Ishikawa (cell line): Measurements from ENCODE around the gene HAO1.

Experiments
- CEBPB ChIP-seq: IDR thresholded peaks from 2 replicates; pipeline ENCODE4 v1.6.1; 2012
- CREB1 ChIP-seq: IDR thresholded peaks from 2 replicates; pipeline ENCODE4 v1.6.1; 2012; ENCODE audit warnings: low read depth
- EGR1 ChIP-seq: IDR thresholded peaks from 2 replicates; pipeline ENCODE4 v1.6.1; 2012
- EP300 ChIP-seq: IDR thresholded peaks from 2 replicates; pipeline ENCODE4 v1.6.1; 2012; ENCODE audit warnings: borderline replicate concordance
- FOXM1 ChIP-seq: IDR thresholded peaks from 2 replicates; pipeline ENCODE4 v1.6.1; 2012; ENCODE audit warnings: low read depth, borderline replicate concordance
- NFIC ChIP-seq: IDR thresholded peaks from 2 replicates; pipeline ENCODE4 v1.6.1; 2012
- RAD21 ChIP-seq: IDR thresholded peaks from 2 replicates; pipeline ENCODE4 v1.6.1; 2012; ENCODE audit warnings: low read depth
- TAF1 ChIP-seq: IDR thresholded peaks from 2 replicates; pipeline ENCODE4 v1.6.1; 2012; ENCODE audit warnings: low read depth, mild to moderate bottlenecking
- TEAD4 ChIP-seq: IDR thresholded peaks from 2 replicates; pipeline ENCODE4 v1.6.1; 2012
- YY1 ChIP-seq: IDR thresholded peaks from 2 replicates; pipeline ENCODE4 v1.6.1; 2012; ENCODE audit warnings: low read depth
- ZBTB7A ChIP-seq: IDR thresholded peaks from 2 replicates; pipeline ENCODE4 v1.6.1; 2012; ENCODE audit warnings: low read depth
- TF ChIP-seq, protein P1 (sequence below): IDR thresholded peaks from 2 replicates; pipeline ENCODE4 v1.6.1; 2012; ENCODE audit warnings: low read depth, mild to moderate bottlenecking
- TF ChIP-seq, protein P2 (sequence below): IDR thresholded peaks from 2 replicates; pipeline ENCODE4 v1.6.1; 2012
- TF ChIP-seq, protein P3 (sequence below): IDR thresholded peaks from 2 replicates; pipeline ENCODE4 v1.6.1; 2012

DNA sequence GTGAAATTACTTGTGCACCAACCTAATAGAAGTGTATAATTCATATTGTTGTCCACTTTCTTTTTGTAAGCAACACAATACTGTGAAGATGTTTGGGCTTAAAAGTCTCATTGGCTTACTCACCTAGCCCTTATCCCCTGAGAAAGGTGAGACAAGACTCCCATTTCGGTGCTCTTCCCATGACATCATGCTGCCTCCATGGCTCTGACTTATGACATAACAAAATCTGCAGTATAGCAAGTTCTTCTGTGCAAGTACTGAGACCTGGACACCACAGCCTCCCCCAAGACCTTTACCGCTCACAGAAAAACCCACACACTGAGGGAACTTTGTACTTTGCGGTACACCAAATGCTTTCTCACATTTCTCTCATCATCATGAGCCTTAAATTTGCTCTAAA lies 50.5 kb downstream of the HAO1 start:
- TF ChIP-seq, protein P1, sequence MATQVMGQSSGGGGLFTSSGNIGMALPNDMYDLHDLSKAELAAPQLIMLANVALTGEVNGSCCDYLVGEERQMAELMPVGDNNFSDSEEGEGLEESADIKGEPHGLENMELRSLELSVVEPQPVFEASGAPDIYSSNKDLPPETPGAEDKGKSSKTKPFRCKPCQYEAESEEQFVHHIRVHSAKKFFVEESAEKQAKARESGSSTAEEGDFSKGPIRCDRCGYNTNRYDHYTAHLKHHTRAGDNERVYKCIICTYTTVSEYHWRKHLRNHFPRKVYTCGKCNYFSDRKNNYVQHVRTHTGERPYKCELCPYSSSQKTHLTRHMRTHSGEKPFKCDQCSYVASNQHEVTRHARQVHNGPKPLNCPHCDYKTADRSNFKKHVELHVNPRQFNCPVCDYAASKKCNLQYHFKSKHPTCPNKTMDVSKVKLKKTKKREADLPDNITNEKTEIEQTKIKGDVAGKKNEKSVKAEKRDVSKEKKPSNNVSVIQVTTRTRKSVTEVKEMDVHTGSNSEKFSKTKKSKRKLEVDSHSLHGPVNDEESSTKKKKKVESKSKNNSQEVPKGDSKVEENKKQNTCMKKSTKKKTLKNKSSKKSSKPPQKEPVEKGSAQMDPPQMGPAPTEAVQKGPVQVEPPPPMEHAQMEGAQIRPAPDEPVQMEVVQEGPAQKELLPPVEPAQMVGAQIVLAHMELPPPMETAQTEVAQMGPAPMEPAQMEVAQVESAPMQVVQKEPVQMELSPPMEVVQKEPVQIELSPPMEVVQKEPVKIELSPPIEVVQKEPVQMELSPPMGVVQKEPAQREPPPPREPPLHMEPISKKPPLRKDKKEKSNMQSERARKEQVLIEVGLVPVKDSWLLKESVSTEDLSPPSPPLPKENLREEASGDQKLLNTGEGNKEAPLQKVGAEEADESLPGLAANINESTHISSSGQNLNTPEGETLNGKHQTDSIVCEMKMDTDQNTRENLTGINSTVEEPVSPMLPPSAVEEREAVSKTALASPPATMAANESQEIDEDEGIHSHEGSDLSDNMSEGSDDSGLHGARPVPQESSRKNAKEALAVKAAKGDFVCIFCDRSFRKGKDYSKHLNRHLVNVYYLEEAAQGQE, result no peak
- TF ChIP-seq CEBPB (no peak), EP300 (no peak), EGR1 (no peak), TAF1 (no peak), ZBTB7A (no peak), YY1 (no peak), TEAD4 (no peak), CREB1 (no peak), RAD21 (no peak), NFIC (no peak), FOXM1 (no peak)
- TF ChIP-seq, protein P2, sequence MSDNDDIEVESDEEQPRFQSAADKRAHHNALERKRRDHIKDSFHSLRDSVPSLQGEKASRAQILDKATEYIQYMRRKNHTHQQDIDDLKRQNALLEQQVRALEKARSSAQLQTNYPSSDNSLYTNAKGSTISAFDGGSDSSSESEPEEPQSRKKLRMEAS, result no peak
- TF ChIP-seq, protein P3, sequence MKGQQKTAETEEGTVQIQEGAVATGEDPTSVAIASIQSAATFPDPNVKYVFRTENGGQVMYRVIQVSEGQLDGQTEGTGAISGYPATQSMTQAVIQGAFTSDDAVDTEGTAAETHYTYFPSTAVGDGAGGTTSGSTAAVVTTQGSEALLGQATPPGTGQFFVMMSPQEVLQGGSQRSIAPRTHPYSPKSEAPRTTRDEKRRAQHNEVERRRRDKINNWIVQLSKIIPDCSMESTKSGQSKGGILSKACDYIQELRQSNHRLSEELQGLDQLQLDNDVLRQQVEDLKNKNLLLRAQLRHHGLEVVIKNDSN, result no peak
